ENCODE measurements around the gene SPON1.

- TF ChIP-seq CTCF (IDR thresholded peaks at IDR 0.05) (no peak), EP300 (IDR thresholded peaks at IDR 0.05) (no peak)
Measured at GRCh38 chr11:14106303-14107049, 144.0 kb downstream of the SPON1 start.
